CD4-positive, CD25-positive, alpha-beta regulatory T cell (primary cell): Measurements from ENCODE around the gene MELTF. TPM values are rescaled to one million over a fixed set of nuclear protein-coding genes. Genes with fewer than 3 reads are reported as not detected.

Experiments used
- ATAC-seq, 2 donors: fragments of 150-1000 bp; cut with Tn5 transposase; one replicate each; pipeline ENCODE4 v1.10.0; 2021; ENCODE audit warnings: low read depth in 2 of 2, moderate number of reproducible peaks in 2 of 2, moderate library complexity in 1 of 2
- DNase-seq, 3 donors: peaks; one replicate each; pipeline versions ENCODE4 v3.0.0 to v3.0.0-alpha.2; 2012 to 2022; ENCODE audit warnings: mixed read lengths in 1 of 3
- H3K27ac ChIP-seq: one replicate; pipeline ENCODE4 v1.7.0; 2013; ENCODE audit warnings: mild to moderate bottlenecking, low read length; ENCODE audit not compliant: insufficient read depth, poor library complexity, severe bottlenecking
- H3K27me3 ChIP-seq: one replicate; pipeline ENCODE4 v1.7.0; 2013; ENCODE audit warnings: low read length; ENCODE audit not compliant: control insufficient read depth, insufficient read depth
- H3K36me3 ChIP-seq: one replicate; pipeline ENCODE4 v1.7.0; 2013; ENCODE audit warnings: mild to moderate bottlenecking, low read length, moderate library complexity; ENCODE audit not compliant: control insufficient read depth, insufficient read depth
- H3K4me1 ChIP-seq: 2 replicates; pipeline ENCODE4 v1.7.0; 2013; ENCODE audit warnings: mild to moderate bottlenecking, low read length; ENCODE audit not compliant: insufficient read depth, control insufficient read depth, poor library complexity, severe bottlenecking
- H3K4me3 ChIP-seq: one replicate; pipeline ENCODE4 v1.7.0; 2013; ENCODE audit warnings: low read depth, mild to moderate bottlenecking, low read length, moderate library complexity
- H3K9me3 ChIP-seq, 2 experiments: 1 replicate in 1 of 2; 2 replicates in 1 of 2; pipeline ENCODE4 v1.7.0; 2013; ENCODE audit warnings: low read length in 2 of 2, mild to moderate bottlenecking in 1 of 2, moderate library complexity in 1 of 2; ENCODE audit not compliant: control insufficient read depth in 2 of 2
- H3K27ac Mint-ChIP-seq, 3 donors: one replicate each; pipeline ENCODE4 v1.8.0; 2020 to 2022; ENCODE audit warnings: mild to moderate bottlenecking in 3 of 3, mixed read lengths in 3 of 3, moderate library complexity in 2 of 3
- H3K27me3 Mint-ChIP-seq: one replicate; pipeline ENCODE4 v1.8.0; 2022; ENCODE audit warnings: mild to moderate bottlenecking, mixed read lengths
- H3K36me3 Mint-ChIP-seq: one replicate; pipeline ENCODE4 v1.8.0; 2020; ENCODE audit warnings: mixed read lengths
- H3K4me1 Mint-ChIP-seq, 4 donors: one replicate each; pipeline ENCODE4 v1.8.0; 2020 to 2022; ENCODE audit warnings: mixed read lengths in 4 of 4, mild to moderate bottlenecking in 1 of 4
- H3K4me3 Mint-ChIP-seq, 4 donors: one replicate each; pipeline ENCODE4 v1.8.0; 2020 to 2022; ENCODE audit warnings: mild to moderate bottlenecking in 4 of 4, mixed read lengths in 4 of 4, moderate library complexity in 3 of 4
- H3K9me3 Mint-ChIP-seq, 7 donors: one replicate each; pipeline ENCODE4 v1.8.0; 2020 to 2022; ENCODE audit warnings: mixed read lengths in 7 of 7, mild to moderate bottlenecking in 3 of 7, moderate library complexity in 2 of 7
- polyA plus RNA-seq, 4 donors: library from polyadenylated mRNA; unstranded; fragments of 300-500 nt; fragmentation: Illumina TruSeq; gene quantifications; one replicate each; pipeline ENCODE4 v1.2.3, GENCODE V29; 2021
- total RNA-seq: library from RNA; stranded (reverse); gene quantifications from one replicate; pipeline ENCODE4 v1.2.3, GENCODE V29; 2022

The MELTF gene
- total and polyA plus RNA-seq, 5 donors from 2014 or later: 0.10 to 1.4 (median 0.47) TPM

- Mint-ChIP-seq H3K36me3 (no peaks in the 10 kb centered on the region), H3K27ac (no peak overlapping the region), H3K4me1 (peaks cover 0 to 20% (median 7%) of the 10 kb centered on the region in 4 donors), H3K9me3 (no peaks in the 10 kb centered on the region), H3K27me3 (peaks cover 24% of the 10 kb centered on the region), H3K4me3 (peak overlapping the region in 2 of 4 donors; percentile 27 to 47)
- ATAC-seq (no peak), DNase-seq (no peak)
- peaks cover 17% of the 10 kb centered on the region for H3K4me1 ChIP-seq
- H3K4me3 ChIP-seq: no peak overlapping the region
- no peaks in the 10 kb centered on the region for H3K9me3 ChIP-seq
- H3K27me3 ChIP-seq: no peaks in the 10 kb centered on the region
- H3K36me3 ChIP-seq: no peaks in the 10 kb centered on the region
- H3K27ac ChIP-seq: no peak overlapping the region
These were observed 4.5 kb downstream of the MELTF start for GRCh38 chr3:197024881-197025735.

DNA sequence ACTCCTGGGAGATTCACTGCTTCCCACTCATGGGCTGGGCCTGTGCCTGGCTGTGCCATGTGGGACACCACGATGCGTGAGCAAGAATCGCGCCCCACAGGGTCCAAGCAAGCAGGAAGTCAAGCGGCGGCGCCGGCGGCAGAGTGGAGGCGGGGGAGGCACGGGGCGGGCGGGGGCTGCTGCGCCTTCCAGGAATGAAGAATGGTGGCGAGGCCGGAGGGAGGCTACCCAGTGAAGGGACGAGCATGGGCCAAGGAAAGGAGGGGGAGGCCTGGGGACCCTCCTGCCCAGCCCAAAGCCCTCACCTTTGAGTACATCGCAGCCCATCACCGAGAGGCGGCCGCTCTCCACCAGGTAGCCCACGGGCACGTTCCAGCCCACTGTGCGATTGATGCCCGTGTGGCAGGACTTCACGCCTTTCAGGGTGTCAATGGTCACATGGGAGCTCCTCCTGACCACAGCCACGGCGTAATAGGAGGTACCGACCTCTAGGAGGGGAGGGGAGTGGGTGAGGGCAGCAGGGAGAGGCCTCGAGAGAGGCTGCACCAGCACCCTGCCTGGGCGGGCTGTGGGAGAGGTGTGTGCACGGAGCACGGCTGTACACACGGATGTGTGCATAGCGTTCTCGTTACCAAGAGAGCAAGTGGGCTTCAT lies 5.5 kb downstream of the MELTF start:
- H3K4me3 ChIP-seq: no peak overlapping the region
- peaks cover 8% of the 10 kb centered on the region for H3K4me1 ChIP-seq
- no peaks in the 10 kb centered on the region for H3K9me3 ChIP-seq
- H3K27ac ChIP-seq: no peak overlapping the region
- ATAC-seq (no peak), DNase-seq (no peak)
- Mint-ChIP-seq H3K4me1 (peaks cover 0 to 15% (median 7%) of the 10 kb centered on the region in 4 donors), H3K27ac (no peak overlapping the region), H3K27me3 (peaks cover 33% of the 10 kb centered on the region), H3K36me3 (no peaks in the 10 kb centered on the region), H3K4me3 (peak overlapping the region in 2 of 4 donors; percentile 47 to 50), H3K9me3 (no peaks in the 10 kb centered on the region)
- H3K36me3 ChIP-seq: no peaks in the 10 kb centered on the region
- no peaks in the 10 kb centered on the region for H3K27me3 ChIP-seq

DNA sequence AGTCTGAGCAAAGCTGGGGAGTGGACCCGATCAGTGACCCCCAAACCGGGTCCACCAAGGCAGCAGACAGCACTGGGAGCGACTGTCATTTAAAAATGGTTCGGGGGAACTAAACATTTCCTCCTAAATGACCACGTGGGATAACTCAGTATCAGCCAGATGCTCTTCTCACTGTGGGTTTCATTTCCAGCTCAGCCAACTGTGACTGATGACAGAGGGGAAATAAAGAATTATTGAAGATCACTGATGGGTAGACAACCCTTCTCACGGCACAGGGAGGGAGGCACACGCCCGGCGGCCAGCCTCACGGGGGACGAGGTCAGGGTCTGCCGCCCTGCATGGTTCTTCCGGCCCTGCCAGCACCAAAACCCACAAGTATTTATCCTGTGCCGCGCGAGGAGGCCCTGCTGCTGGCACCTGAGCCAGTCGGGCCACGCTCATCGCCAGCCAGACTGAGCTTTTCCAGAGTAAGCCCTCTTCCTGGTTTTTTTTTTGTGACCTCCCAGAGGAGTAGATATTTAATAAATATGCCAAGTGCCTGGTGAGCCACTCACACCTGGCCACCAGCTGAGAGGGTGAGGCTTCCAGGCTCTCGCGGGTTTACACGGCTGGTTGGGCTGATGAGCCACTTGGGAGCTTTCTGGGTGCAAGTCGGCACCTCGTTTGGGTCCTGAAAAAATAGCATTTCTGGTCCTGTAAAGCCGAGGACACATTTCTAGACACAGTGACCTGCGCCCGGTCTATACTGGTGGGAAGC lies 6.2 kb downstream of the MELTF start:
- Mint-ChIP-seq H3K27ac (no peak overlapping the region), H3K9me3 (no peaks in the 10 kb centered on the region), H3K36me3 (no peaks in the 10 kb centered on the region), H3K4me1 (peaks cover 0 to 10% (median 6%) of the 10 kb centered on the region in 4 donors), H3K27me3 (peaks cover 33% of the 10 kb centered on the region), H3K4me3 (peak overlapping the region in 2 of 4 donors; percentile 50 to 52)
- H3K27me3 ChIP-seq: no peaks in the 10 kb centered on the region
- no peaks in the 10 kb centered on the region for H3K36me3 ChIP-seq
- no peaks in the 10 kb centered on the region for H3K9me3 ChIP-seq
- no peak overlapping the region for H3K4me3 ChIP-seq
- ATAC-seq: peak in 1 of 2 donors; percentile 31
- no peak overlapping the region for H3K27ac ChIP-seq
- peaks cover 2% of the 10 kb centered on the region for H3K4me1 ChIP-seq
- peak in 1 of 3 donors; percentile 26 for DNase-seq

- peaks cover 33% of the 10 kb centered on the region for H3K27me3 Mint-ChIP-seq
- Histone ChIP-seq H3K27ac (no peak overlapping the region), H3K36me3 (no peaks in the 10 kb centered on the region), H3K4me1 (peaks cover 2% of the 10 kb centered on the region), H3K4me3 (no peak overlapping the region), H3K9me3 (no peaks in the 10 kb centered on the region), H3K27me3 (no peaks in the 10 kb centered on the region)
- ATAC-seq (no peak), DNase-seq (no peak)
- H3K4me3 Mint-ChIP-seq: peak overlapping the region in 1 of 4 donors; percentile 52
- H3K36me3 Mint-ChIP-seq: no peaks in the 10 kb centered on the region
- H3K27ac Mint-ChIP-seq: no peak overlapping the region
- H3K4me1 Mint-ChIP-seq: peaks cover 0 to 10% (median 6%) of the 10 kb centered on the region in 4 donors
- H3K9me3 Mint-ChIP-seq: no peaks in the 10 kb centered on the region
These were observed 7.0 kb downstream of the MELTF start for GRCh38 chr3:197022405-197023231.

- peaks cover 2% of the 10 kb centered on the region for H3K4me1 ChIP-seq
- H3K27ac ChIP-seq: no peak overlapping the region
- no peak for DNase-seq
- Mint-ChIP-seq H3K27me3 (peaks cover 33% of the 10 kb centered on the region), H3K27ac (peak overlapping the region in 1 of 3 donors; percentile 32), H3K4me1 (peaks cover 0 to 10% (median 6%) of the 10 kb centered on the region in 4 donors), H3K9me3 (no peaks in the 10 kb centered on the region), H3K4me3 (no peak overlapping the region), H3K36me3 (no peaks in the 10 kb centered on the region)
- H3K36me3 ChIP-seq: no peaks in the 10 kb centered on the region
- H3K4me3 ChIP-seq: no peak overlapping the region
- H3K27me3 ChIP-seq: no peaks in the 10 kb centered on the region
- H3K9me3 ChIP-seq: no peaks in the 10 kb centered on the region
- ATAC-seq: no peak
These were observed 7.8 kb downstream of the MELTF start for GRCh38 chr3:197021729-197022404.

GRCh38 chr3:197021231-197021630 lies 8.4 kb downstream of the MELTF start:
- Mint-ChIP-seq H3K4me1 (peaks cover 0 to 10% (median 6%) of the 10 kb centered on the region in 4 donors), H3K9me3 (no peaks in the 10 kb centered on the region), H3K27ac (no peak overlapping the region), H3K4me3 (no peak overlapping the region), H3K27me3 (peaks cover 27% of the 10 kb centered on the region), H3K36me3 (no peaks in the 10 kb centered on the region)
- no peak for ATAC-seq
- no peaks in the 10 kb centered on the region for H3K27me3 ChIP-seq
- H3K9me3 ChIP-seq: no peaks in the 10 kb centered on the region
- no peaks in the 10 kb centered on the region for H3K36me3 ChIP-seq
- peaks cover 2% of the 10 kb centered on the region for H3K4me1 ChIP-seq
- H3K27ac ChIP-seq: no peak overlapping the region
- DNase-seq: no peak
- no peak overlapping the region for H3K4me3 ChIP-seq
